ENCODE data around the gene ADSS1.

Gene ADSS1

GRCh38 chr14:104780513-104781030 lies 56.5 kb downstream of the ADSS1 start:
- Histone ChIP-seq H3K9ac (ENCODE audit: low read length) (no peak overlapping the region), H3K4me1 (ENCODE audit: control insufficient read depth, insufficient read depth, low read length) (no peaks in the 10 kb centered on the region), H3K27ac (ENCODE audit: low read depth, low read length) (no peak overlapping the region), H3K27me3 (ENCODE audit: control insufficient read depth, insufficient read depth, low read length) (no peaks in the 10 kb centered on the region), H3K4me3 (ENCODE audit: low read length) (no peak overlapping the region), H3K36me3 (ENCODE audit: control insufficient read depth, insufficient read depth, low read length) (no peaks in the 10 kb centered on the region)

- no peak overlapping the region for H3K27ac ChIP-seq (ENCODE audit: low read depth, low read length)
- H3K36me3 ChIP-seq (ENCODE audit: control insufficient read depth, insufficient read depth, low read length) = no peaks in the 10 kb centered on the region
- H3K27me3 ChIP-seq (ENCODE audit: control insufficient read depth, insufficient read depth, low read length) = no peaks in the 10 kb centered on the region
- H3K4me3 ChIP-seq (ENCODE audit: low read length) = no peak overlapping the region
- no peaks in the 10 kb centered on the region for H3K4me1 ChIP-seq (ENCODE audit: control insufficient read depth, insufficient read depth, low read length)
- no peak overlapping the region for H3K9ac ChIP-seq (ENCODE audit: low read length)
Observed at GRCh38 chr14:104781271-104782077, 57.4 kb downstream of the ADSS1 start.

- no peaks in the 10 kb centered on the region for H3K4me1 ChIP-seq (ENCODE audit: control insufficient read depth, insufficient read depth, low read length)
- no peaks in the 10 kb centered on the region for H3K27me3 ChIP-seq (ENCODE audit: control insufficient read depth, insufficient read depth, low read length)
- H3K36me3 ChIP-seq (ENCODE audit: control insufficient read depth, insufficient read depth, low read length) = no peaks in the 10 kb centered on the region
- no peak overlapping the region for H3K9ac ChIP-seq (ENCODE audit: low read length)
- no peak overlapping the region for H3K27ac ChIP-seq (ENCODE audit: low read depth, low read length)
- H3K4me3 ChIP-seq (ENCODE audit: low read length) = no peak overlapping the region
Observed at GRCh38 chr14:104782086-104782807, 58.2 kb downstream of the ADSS1 start.

- Histone ChIP-seq H3K27ac (ENCODE audit: low read depth, low read length) (no peak overlapping the region), H3K27me3 (ENCODE audit: control insufficient read depth, insufficient read depth, low read length) (no peaks in the 10 kb centered on the region), H3K4me1 (ENCODE audit: control insufficient read depth, insufficient read depth, low read length) (no peaks in the 10 kb centered on the region), H3K4me3 (ENCODE audit: low read length) (no peak overlapping the region), H3K36me3 (ENCODE audit: control insufficient read depth, insufficient read depth, low read length) (no peaks in the 10 kb centered on the region), H3K9ac (ENCODE audit: low read length) (no peak overlapping the region)
Observed at GRCh38 chr14:104782808-104783139, 58.7 kb downstream of the ADSS1 start.

- Histone ChIP-seq H3K27me3 (ENCODE audit: control insufficient read depth, insufficient read depth, low read length) (no peaks in the 10 kb centered on the region), H3K4me1 (ENCODE audit: control insufficient read depth, insufficient read depth, low read length) (no peaks in the 10 kb centered on the region), H3K9ac (ENCODE audit: low read length) (no peak overlapping the region), H3K4me3 (ENCODE audit: low read length) (no peak overlapping the region), H3K36me3 (ENCODE audit: control insufficient read depth, insufficient read depth, low read length) (peaks cover under 1% of the 10 kb centered on the region), H3K27ac (ENCODE audit: low read depth, low read length) (no peak overlapping the region)
Observed at GRCh38 chr14:104783484-104784217, 59.6 kb downstream of the ADSS1 start.

GRCh38 chr14:104784218-104784568 lies 60.2 kb downstream of the ADSS1 start:
- Histone ChIP-seq H3K4me1 (ENCODE audit: control insufficient read depth, insufficient read depth, low read length) (no peaks in the 10 kb centered on the region), H3K9ac (ENCODE audit: low read length) (no peak overlapping the region), H3K4me3 (ENCODE audit: low read length) (no peak overlapping the region), H3K27ac (ENCODE audit: low read depth, low read length) (no peak overlapping the region), H3K36me3 (ENCODE audit: control insufficient read depth, insufficient read depth, low read length) (peaks cover 2% of the 10 kb centered on the region), H3K27me3 (ENCODE audit: control insufficient read depth, insufficient read depth, low read length) (no peaks in the 10 kb centered on the region)

- Histone ChIP-seq H3K36me3 (ENCODE audit: control insufficient read depth, insufficient read depth, low read length) (peaks cover 6% of the 10 kb centered on the region), H3K27ac (ENCODE audit: low read depth, low read length) (no peak overlapping the region), H3K27me3 (ENCODE audit: control insufficient read depth, insufficient read depth, low read length) (no peaks in the 10 kb centered on the region), H3K9ac (ENCODE audit: low read length) (no peak overlapping the region), H3K4me3 (ENCODE audit: low read length) (no peak overlapping the region), H3K4me1 (ENCODE audit: control insufficient read depth, insufficient read depth, low read length) (no peaks in the 10 kb centered on the region)
Observed at GRCh38 chr14:104784846-104785707, 61.0 kb downstream of the ADSS1 start.

GRCh38 chr14:104785708-104786080 lies 61.7 kb downstream of the ADSS1 start:
- H3K9ac ChIP-seq (ENCODE audit: low read length) = no peak overlapping the region
- no peaks in the 10 kb centered on the region for H3K27me3 ChIP-seq (ENCODE audit: control insufficient read depth, insufficient read depth, low read length)
- H3K36me3 ChIP-seq (ENCODE audit: control insufficient read depth, insufficient read depth, low read length) = peaks cover 6% of the 10 kb centered on the region
- H3K4me1 ChIP-seq (ENCODE audit: control insufficient read depth, insufficient read depth, low read length) = no peaks in the 10 kb centered on the region
- H3K4me3 ChIP-seq (ENCODE audit: low read length) = no peak overlapping the region
- no peak overlapping the region for H3K27ac ChIP-seq (ENCODE audit: low read depth, low read length)

GRCh38 chr14:104786091-104786586 lies 62.1 kb downstream of the ADSS1 start:
- Histone ChIP-seq H3K4me1 (ENCODE audit: control insufficient read depth, insufficient read depth, low read length) (no peaks in the 10 kb centered on the region), H3K9ac (ENCODE audit: low read length) (no peak overlapping the region), H3K27me3 (ENCODE audit: control insufficient read depth, insufficient read depth, low read length) (no peaks in the 10 kb centered on the region), H3K4me3 (ENCODE audit: low read length) (no peak overlapping the region), H3K36me3 (ENCODE audit: control insufficient read depth, insufficient read depth, low read length) (peaks cover 8% of the 10 kb centered on the region), H3K27ac (ENCODE audit: low read depth, low read length) (no peak overlapping the region)

GRCh38 chr14:104786726-104787675 lies 63.0 kb downstream of the ADSS1 start:
- Histone ChIP-seq H3K27ac (ENCODE audit: low read depth, low read length) (no peak overlapping the region), H3K27me3 (ENCODE audit: control insufficient read depth, insufficient read depth, low read length) (no peaks in the 10 kb centered on the region), H3K36me3 (ENCODE audit: control insufficient read depth, insufficient read depth, low read length) (peaks cover 9% of the 10 kb centered on the region), H3K9ac (ENCODE audit: low read length) (no peak overlapping the region), H3K4me1 (ENCODE audit: control insufficient read depth, insufficient read depth, low read length) (no peaks in the 10 kb centered on the region), H3K4me3 (ENCODE audit: low read length) (no peak overlapping the region)

GRCh38 chr14:104787736-104788135 lies 63.7 kb downstream of the ADSS1 start:
- H3K36me3 ChIP-seq (ENCODE audit: control insufficient read depth, insufficient read depth, low read length) = peaks cover 9% of the 10 kb centered on the region
- no peak overlapping the region for H3K9ac ChIP-seq (ENCODE audit: low read length)
- H3K27ac ChIP-seq (ENCODE audit: low read depth, low read length) = no peak overlapping the region
- no peaks in the 10 kb centered on the region for H3K27me3 ChIP-seq (ENCODE audit: control insufficient read depth, insufficient read depth, low read length)
- no peak overlapping the region for H3K4me3 ChIP-seq (ENCODE audit: low read length)
- no peaks in the 10 kb centered on the region for H3K4me1 ChIP-seq (ENCODE audit: control insufficient read depth, insufficient read depth, low read length)
